IPS-18c (cell line): Measurements from ENCODE around the gene CYSRT1.

Experiments used
- H3K4me3 ChIP-seq: 2 replicates; pipeline ENCODE4 v1.7.0; 2013; ENCODE audit warnings: low read depth, mild to moderate bottlenecking, low read length, moderate library complexity; ENCODE audit not compliant: insufficient read depth
- H3K9me3 ChIP-seq: one replicate; pipeline ENCODE4 v1.6.1; 2013; ENCODE audit warnings: mild to moderate bottlenecking, low read length, moderate library complexity; ENCODE audit not compliant: control insufficient read depth, insufficient read depth

The CYSRT1 gene

GRCh38 chr9:137200311-137201204 lies 24.4 kb upstream of the CYSRT1 start, which contains the start of gene TPRN:
TSS of gene TPRN (minus strand) at chr9:137200741. CDS start at chr9:137200711, 30 bp downstream.
- H3K4me3 ChIP-seq, result peak within 1 kb of the TSS; percentile 84
- no peaks in the 10 kb centered on the region for H3K9me3 ChIP-seq

GRCh38 chr9:137201205-137201868 lies 23.6 kb upstream of the CYSRT1 start:
- Histone ChIP-seq H3K9me3 (no peaks in the 10 kb centered on the region), H3K4me3 (peak overlapping the region; percentile 84)

- H3K4me3 ChIP-seq, result no peak overlapping the region
These were observed 22.0 kb upstream of the CYSRT1 start for GRCh38 chr9:137202966-137203365.

GRCh38 chr9:137204731-137205125 lies 20.2 kb upstream of the CYSRT1 start:
- Histone ChIP-seq H3K9me3 (no peaks in the 10 kb centered on the region), H3K4me3 (peak overlapping the region; percentile 68)

More at GRCh38 chr9:137202966-137203365, 22.0 kb upstream of the CYSRT1 start:
- H3K9me3 ChIP-seq, result no peaks in the 10 kb centered on the region

- H3K4me3 ChIP-seq, result peak within 1 kb of the TSS; percentile 68
- H3K9me3 ChIP-seq, result no peaks in the 10 kb centered on the region
These were observed 19.6 kb upstream of the CYSRT1 start, which contains the start of the genes NDOR1 and TMEM203 for GRCh38 chr9:137205126-137206069. TSS of gene NDOR1 (plus strand) at chr9:137205700. CDS start at chr9:137205778, 78 bp downstream. TSS of gene TMEM203 (minus strand) at chr9:137205648. CDS start at chr9:137205414, 234 bp downstream.

- Histone ChIP-seq H3K9me3 (no peaks in the 10 kb centered on the region), H3K4me3 (peak overlapping the region; percentile 68)
These were observed 18.4 kb upstream of the CYSRT1 start for GRCh38 chr9:137206602-137207001.

- H3K4me3 ChIP-seq, result no peak overlapping the region
- peaks cover 2% of the 10 kb centered on the region for H3K9me3 ChIP-seq
These were observed 13.4 kb upstream of the CYSRT1 start for GRCh38 chr9:137211532-137211931.

- no peak overlapping the region for H3K4me3 ChIP-seq
- peaks cover 2% of the 10 kb centered on the region for H3K9me3 ChIP-seq
These were observed 12.5 kb upstream of the CYSRT1 start for GRCh38 chr9:137212520-137212919.

- no peak overlapping the region; the same call in 1 of the 2 replicates for H3K4me3 ChIP-seq
- H3K9me3 ChIP-seq, result peaks cover 2% of the 10 kb centered on the region
These were observed 11.6 kb upstream of the CYSRT1 start for GRCh38 chr9:137213160-137214060.

- H3K9me3 ChIP-seq, result peaks cover 2% of the 10 kb centered on the region
- no peak overlapping the region for H3K4me3 ChIP-seq
These were observed 10.4 kb upstream of the CYSRT1 start for GRCh38 chr9:137214620-137215019.

- peaks cover 2% of the 10 kb centered on the region for H3K9me3 ChIP-seq
- no peak overlapping the region for H3K4me3 ChIP-seq
These were observed 9.6 kb upstream of the CYSRT1 start for GRCh38 chr9:137215196-137215986.

- H3K9me3 ChIP-seq, result peaks cover 2% of the 10 kb centered on the region
These were observed 8.6 kb upstream of the CYSRT1 start for GRCh38 chr9:137216188-137216965.

GRCh38 chr9:137217276-137218211 lies 7.4 kb upstream of the CYSRT1 start:
- peaks cover 4% of the 10 kb centered on the region for H3K9me3 ChIP-seq
- no peak overlapping the region for H3K4me3 ChIP-seq

More at GRCh38 chr9:137216188-137216965, 8.6 kb upstream of the CYSRT1 start:
- no peak overlapping the region; the same call in 1 of the 2 replicates for H3K4me3 ChIP-seq
